Astrocyte (in vitro differentiated cells and primary cell): ENCODE results near the gene SCN2B. TPM values are rescaled to one million over a fixed set of nuclear protein-coding genes. Genes with fewer than 3 reads are reported as not detected.

Source experiments
- DNase-seq: peaks from one replicate; pipeline ENCODE4 v3.0.0-alpha.2; 2010; ENCODE audit warnings: low read depth
- FAIRE-seq: peaks from 2 replicates; lab custom pipeline; 2011; peaks lifted over from hg19 to GRCh38; lab: Jason Lieb, UNC
- H2AFZ ChIP-seq: 2 replicates; pipeline ENCODE4 v1.6.0; 2012; ENCODE audit warnings: low read depth, low read length, inconsistent platforms
- H3K27ac ChIP-seq: 2 replicates; pipeline ENCODE4 v1.5.1; 2011; ENCODE audit warnings: low read depth, low read length, inconsistent platforms
- H3K27me3 ChIP-seq: 2 replicates; pipeline ENCODE4 v1.6.0; 2011; ENCODE audit warnings: low read length, inconsistent platforms; ENCODE audit not compliant: insufficient read depth
- H3K36me3 ChIP-seq: 2 replicates; pipeline ENCODE4 v1.5.1; 2011; ENCODE audit warnings: low read length, inconsistent platforms; ENCODE audit not compliant: insufficient read depth
- H3K4me1 ChIP-seq: 2 replicates; pipeline ENCODE4 v1.5.1; 2011; ENCODE audit warnings: low read length, inconsistent platforms; ENCODE audit not compliant: insufficient read depth
- H3K4me2 ChIP-seq: 2 replicates; pipeline ENCODE4 v1.6.0; 2012; ENCODE audit warnings: low read length, inconsistent platforms
- H3K4me3 ChIP-seq: 2 replicates; pipeline ENCODE4 v1.5.1; 2011; ENCODE audit warnings: low read depth, mild to moderate bottlenecking, low read length, inconsistent platforms; ENCODE audit not compliant: insufficient read depth
- H3K79me2 ChIP-seq: 2 replicates; pipeline ENCODE4 v1.6.0; 2012; ENCODE audit warnings: mild to moderate bottlenecking, low read length, inconsistent platforms; ENCODE audit not compliant: insufficient read depth
- H3K9ac ChIP-seq: 2 replicates; pipeline ENCODE4 v1.6.0; 2012; ENCODE audit warnings: mild to moderate bottlenecking, low read length, inconsistent platforms
- H3K9me3 ChIP-seq: 2 replicates; pipeline ENCODE4 v1.5.1; 2012; ENCODE audit warnings: low read depth, mild to moderate bottlenecking, low read length, inconsistent platforms; ENCODE audit not compliant: insufficient read depth
- H4K20me1 ChIP-seq: 2 replicates; pipeline ENCODE4 v1.6.0; 2012; ENCODE audit warnings: low read length, inconsistent platforms; ENCODE audit not compliant: insufficient read depth
- H3K27ac Mint-ChIP-seq: one replicate; pipeline ENCODE4 v1.8.0; 2021; ENCODE audit warnings: mild to moderate bottlenecking, mixed read lengths; ENCODE audit not compliant: unreplicated experiment
- H3K27me3 Mint-ChIP-seq: one replicate; pipeline ENCODE4 v1.8.0; 2021; ENCODE audit warnings: low read depth, mixed read lengths; ENCODE audit not compliant: unreplicated experiment
- H3K36me3 Mint-ChIP-seq: one replicate; pipeline ENCODE4 v1.8.0; 2021; ENCODE audit warnings: low read depth, mixed read lengths; ENCODE audit not compliant: unreplicated experiment
- H3K4me1 Mint-ChIP-seq: one replicate; pipeline ENCODE4 v1.8.0; 2021; ENCODE audit warnings: low read depth, mixed read lengths; ENCODE audit not compliant: unreplicated experiment
- H3K4me3 Mint-ChIP-seq: one replicate; pipeline ENCODE4 v1.8.0; 2021; ENCODE audit warnings: mild to moderate bottlenecking, moderate library complexity, mixed read lengths; ENCODE audit not compliant: unreplicated experiment
- H3K9me3 Mint-ChIP-seq: one replicate; pipeline ENCODE4 v1.8.0; 2021; ENCODE audit warnings: mild to moderate bottlenecking, mixed read lengths; ENCODE audit not compliant: unreplicated experiment
- CTCF ChIP-seq: IDR thresholded peaks from 2 replicates; pipeline ENCODE4 v1.5.1; 2011; ENCODE audit warnings: low read depth, mild to moderate bottlenecking, inconsistent platforms, low read length, moderate library complexity; ENCODE audit not compliant: insufficient read depth
- EZH2 ChIP-seq: IDR thresholded peaks from 2 replicates; pipeline ENCODE4 v1.6.1; 2012; ENCODE audit warnings: mild to moderate bottlenecking, low read length, inconsistent platforms; ENCODE audit not compliant: insufficient read depth
- total RNA-seq: library from RNA; stranded (reverse); gene quantifications from 2 replicates; pipeline ENCODE4 v1.2.1, GENCODE V29; 2021

The SCN2B gene
- total RNA-seq, 1 donor from 2014 or later: 0.18 TPM

- no peak overlapping the region for H2AFZ ChIP-seq
- no peak overlapping the region for H3K4me3 ChIP-seq
- Mint-ChIP-seq H3K4me1 (peaks cover 13% of the 10 kb centered on the region), H3K36me3 (no peaks in the 10 kb centered on the region), H3K27ac (no peak overlapping the region), H3K9me3 (no peaks in the 10 kb centered on the region), H3K4me3 (no peak overlapping the region), H3K27me3 (peaks cover 2% of the 10 kb centered on the region)
- H3K36me3 ChIP-seq: no peaks in the 10 kb centered on the region
- H3K4me1 ChIP-seq: no peaks in the 10 kb centered on the region
- no peaks in the 10 kb centered on the region for H3K79me2 ChIP-seq
- H4K20me1 ChIP-seq: no peaks in the 10 kb centered on the region
- DNase-seq (peak; percentile 24), FAIRE-seq (no peak)
- peak; percentile 70 for TF ChIP-seq CTCF
- TF ChIP-seq EZH2: no peak
- H3K4me2 ChIP-seq: peak overlapping the region; percentile 49
- no peak overlapping the region for H3K27ac ChIP-seq
- no peak overlapping the region for H3K9ac ChIP-seq
- peaks cover 5% of the 10 kb centered on the region for H3K27me3 ChIP-seq
- no peaks in the 10 kb centered on the region for H3K9me3 ChIP-seq
Observed at GRCh38 chr11:118198370-118198769, 21.9 kb upstream of the SCN2B start.

- FAIRE-seq: no peak
- H3K27me3 ChIP-seq: no peaks in the 10 kb centered on the region
- no peaks in the 10 kb centered on the region for H3K4me1 ChIP-seq
- TF ChIP-seq CTCF: no peak
- peak overlapping the region; percentile 62 for H3K27ac Mint-ChIP-seq
- H3K9me3 ChIP-seq: no peaks in the 10 kb centered on the region
- H3K4me3 Mint-ChIP-seq: no peak overlapping the region
- H3K27ac ChIP-seq: no peak overlapping the region
- H3K4me3 ChIP-seq: no peak overlapping the region
- no peak overlapping the region for H3K4me2 ChIP-seq
- peaks cover 13% of the 10 kb centered on the region for H3K4me1 Mint-ChIP-seq
- peaks cover 2% of the 10 kb centered on the region for H3K27me3 Mint-ChIP-seq
- H3K36me3 Mint-ChIP-seq: no peaks in the 10 kb centered on the region
- H3K9ac ChIP-seq: peak overlapping the region; percentile 26
- peak overlapping the region; percentile 15 for H2AFZ ChIP-seq
- H3K36me3 ChIP-seq: no peaks in the 10 kb centered on the region
- H4K20me1 ChIP-seq: no peaks in the 10 kb centered on the region
- DNase-seq: peak; percentile 55
- no peaks in the 10 kb centered on the region for H3K79me2 ChIP-seq
- peaks cover 3% of the 10 kb centered on the region for H3K9me3 Mint-ChIP-seq
Observed at GRCh38 chr11:118194835-118195627, 18.6 kb upstream of the SCN2B start.
